NCI-H1694 (cell line): ENCODE measurements around the gene LYL1.
A peak's percentile ranks its signal among the peaks of the same experiment; 100 is the strongest.
"Not testable (repeated sequence)": the region's sequence is repeated elsewhere in the genome, so short reads cannot be mapped to it uniquely, and the experiment has no call there.

ENCODE experiments used
- DNase-seq: peaks from one replicate; lab custom pipeline; 2025; lab: John Stamatoyannopoulos, UW

LYL1 gene

GRCh38 chr19:13102666-13103580 lies at the start of gene LYL1:
TSS of gene LYL1 (minus strand) at chr19:13102858. CDS start at chr19:13101171, 1,687 bp downstream.
- no peak for DNase-seq

GRCh38 chr19:13151605-13152355 lies 49.1 kb upstream of the LYL1 start:
- DNase-seq = peak; percentile 88

GRCh38 chr19:13150931-13151604 lies 48.4 kb upstream of the LYL1 start:
- DNase-seq = no peak

- DNase-seq = peak; percentile 79
These were observed 47.7 kb upstream of the LYL1 start, which contains the start of the genes IER2 and STX10 for GRCh38 chr19:13150187-13150930. TSS of gene IER2 (plus strand) at chr19:13150411. CDS start at chr19:13153187, 2,776 bp downstream. TSS of gene STX10 (minus strand) at chr19:13150375. CDS start at chr19:13150173, 202 bp downstream.

- DNase-seq = no peak
These were observed 47.0 kb upstream of the LYL1 start for GRCh38 chr19:13149628-13150186.

- not testable (repeated sequence) for DNase-seq
These were observed 46.5 kb upstream of the LYL1 start for GRCh38 chr19:13149173-13149627.

GRCh38 chr19:13146763-13147563 lies 44.3 kb upstream of the LYL1 start:
- DNase-seq = no peak

GRCh38 chr19:13139633-13140311 lies 37.1 kb upstream of the LYL1 start:
- no peak for DNase-seq

GRCh38 chr19:13138916-13139198 lies 36.2 kb upstream of the LYL1 start:
- no peak for DNase-seq

- DNase-seq = no peak
These were observed 35.7 kb upstream of the LYL1 start for GRCh38 chr19:13138171-13138915.

- DNase-seq = no peak
These were observed 34.7 kb upstream of the LYL1 start for GRCh38 chr19:13137290-13137794.

- no peak for DNase-seq
These were observed 32.7 kb upstream of the LYL1 start for GRCh38 chr19:13135068-13136062.

- no peak for DNase-seq
These were observed 32.0 kb upstream of the LYL1 start for GRCh38 chr19:13134626-13135025.

- DNase-seq = no peak
These were observed 30.7 kb upstream of the LYL1 start for GRCh38 chr19:13133241-13133870.

GRCh38 chr19:13132471-13133180 lies 30.0 kb upstream of the LYL1 start:
- no peak for DNase-seq

- DNase-seq = no peak
These were observed 28.3 kb upstream of the LYL1 start for GRCh38 chr19:13130886-13131490.
